Liver (tissue), 9 donors: ENCODE results near the gene OR2T29. TPM values are rescaled to one million over a fixed set of nuclear protein-coding genes. Genes with fewer than 3 reads are reported as not detected.

Experiments used
- DNase-seq: peaks from one replicate; pipeline ENCODE4 v3.0.0-alpha.2; 2017; ENCODE audit warnings: low spot score
- H3K27ac ChIP-seq, 2 donors: one replicate each; pipeline ENCODE4 v1.7.0; 2013; ENCODE audit warnings: inconsistent platforms in 2 of 2, low read length in 2 of 2, control low read depth in 1 of 2, low read depth in 1 of 2, mild to moderate bottlenecking in 1 of 2
- H3K27me3 ChIP-seq, 4 donors: one replicate each; pipeline versions ENCODE4 v1.6.1 to v1.7.0; 2013; ENCODE audit warnings: low read length in 3 of 4, inconsistent platforms in 1 of 4, mild to moderate bottlenecking in 1 of 4, moderate library complexity in 1 of 4; ENCODE audit not compliant: control insufficient read depth in 4 of 4, insufficient read depth in 4 of 4
- H3K36me3 ChIP-seq, 4 donors: one replicate each; pipeline versions ENCODE4 v1.6.1 to v1.7.0; 2013; ENCODE audit warnings: low read length in 3 of 4, mild to moderate bottlenecking in 3 of 4, low read depth in 1 of 4, moderate library complexity in 1 of 4; ENCODE audit not compliant: control insufficient read depth in 4 of 4, insufficient read depth in 3 of 4
- H3K4me1 ChIP-seq, 4 donors: one replicate each; pipeline versions ENCODE4 v1.6.1 to v1.7.0; 2013; ENCODE audit warnings: low read length in 3 of 4, mild to moderate bottlenecking in 3 of 4, moderate library complexity in 1 of 4; ENCODE audit not compliant: control insufficient read depth in 4 of 4, insufficient read depth in 4 of 4
- H3K4me3 ChIP-seq, 3 donors: one replicate each; pipeline versions ENCODE4 v1.6.1 to v1.7.0; 2013; ENCODE audit warnings: low read length in 3 of 3, control low read depth in 1 of 3, low read depth in 1 of 3, mild to moderate bottlenecking in 1 of 3
- H3K9ac ChIP-seq, 2 donors: one replicate each; pipeline ENCODE4 v1.7.0; 2013; ENCODE audit warnings: low read length in 2 of 2, mild to moderate bottlenecking in 2 of 2, moderate library complexity in 2 of 2, control low read depth in 1 of 2, low read depth in 1 of 2
- H3K9me3 ChIP-seq, 4 donors: one replicate each; pipeline versions ENCODE4 v1.6.1 to v1.7.0; 2013; ENCODE audit warnings: low read length in 3 of 4; ENCODE audit not compliant: control insufficient read depth in 4 of 4
- CTCF ChIP-seq: fragments of 150-350 bp; IDR thresholded peaks from 2 replicates; pipeline ENCODE4 v1.5.1; 2017; ENCODE audit warnings: improper control_type of control experiment, low read depth, low read length; ENCODE audit not compliant: missing input control
- EGR1 ChIP-seq, 2 donors: IDR thresholded peaks; 2 replicates each; pipeline ENCODE4 v1.6.1; 2016 to 2018; ENCODE audit warnings: antibody characterized with exemption in 2 of 2, low read depth in 2 of 2
- FOXA1 ChIP-seq: IDR thresholded peaks from 2 replicates; pipeline ENCODE4 v1.6.1; 2016; ENCODE audit warnings: antibody characterized with exemption
- FOXA2 ChIP-seq: IDR thresholded peaks from 2 replicates; pipeline ENCODE4 v1.6.1; 2016; ENCODE audit warnings: antibody characterized with exemption
- GABPA ChIP-seq, 2 donors: IDR thresholded peaks in 1 of 2; conservative IDR thresholded peaks in 1 of 2; 2 replicates each; pipeline ENCODE4 v1.6.1; 2016; ENCODE audit warnings: antibody characterized with exemption in 2 of 2, mild to moderate bottlenecking in 1 of 2, moderate library complexity in 1 of 2
- HNF4A ChIP-seq, 2 donors: conservative IDR thresholded peaks; 2 replicates each; pipeline ENCODE4 v1.6.1; 2016; ENCODE audit warnings: antibody characterized with exemption in 2 of 2, mild to moderate bottlenecking in 2 of 2
- HNF4G ChIP-seq: IDR thresholded peaks from 2 replicates; pipeline ENCODE4 v1.6.1; 2016; ENCODE audit warnings: antibody characterized with exemption
- JUND ChIP-seq, 2 donors: IDR thresholded peaks; 2 replicates each; pipeline ENCODE4 v1.6.1; 2016; ENCODE audit warnings: antibody characterized with exemption in 2 of 2
- NR2F2 ChIP-seq: IDR thresholded peaks from 2 replicates; pipeline ENCODE4 v1.6.1; 2016; ENCODE audit warnings: antibody characterized with exemption
- RAD21 ChIP-seq, 2 donors: IDR thresholded peaks; 2 replicates each; pipeline ENCODE4 v1.6.1; 2016; ENCODE audit warnings: antibody characterized with exemption in 2 of 2, mild to moderate bottlenecking in 2 of 2
- REST ChIP-seq: IDR thresholded peaks from 2 replicates; pipeline ENCODE4 v1.6.1; 2016; ENCODE audit warnings: antibody characterized with exemption, mild to moderate bottlenecking
- RXRA ChIP-seq, 2 donors: IDR thresholded peaks; 2 replicates each; pipeline ENCODE4 v1.6.1; 2017 to 2018; ENCODE audit warnings: antibody characterized with exemption in 2 of 2, mild to moderate bottlenecking in 1 of 2
- SP1 ChIP-seq: IDR thresholded peaks from 2 replicates; pipeline ENCODE4 v1.6.1; 2018; ENCODE audit warnings: antibody characterized with exemption, mild to moderate bottlenecking
- TAF1 ChIP-seq: conservative IDR thresholded peaks from 2 replicates; pipeline ENCODE4 v1.6.1; 2016; ENCODE audit warnings: antibody characterized with exemption, mild to moderate bottlenecking
- YY1 ChIP-seq: IDR thresholded peaks from 2 replicates; pipeline ENCODE4 v1.6.1; 2016; ENCODE audit warnings: antibody characterized with exemption, mild to moderate bottlenecking
- WGBS: extraction: QIAGEN DNeasy Blood & Tissue Kit; methylation state at CpG from one replicate; pipeline ENCODE4 v1.1.7; 2013; 5-methylcytosine and 5-hydroxymethylcytosine counted together
- polyA plus RNA-seq, 2 donors: library from polyadenylated mRNA; stranded (reverse) in 1 of 2; unstranded in 1 of 2; fragments of 200-250 nt in 1 of 2; fragments of >200 nt in 1 of 2; fragmentation: Nextera tagmentation in 1 of 2; extraction: Ambion mirVana in 1 of 2; gene quantifications; one replicate each; pipeline versions ENCODE4 v1.2.1 to v1.2.3, GENCODE V29; 2013 to 2015
- total RNA-seq, 2 donors: library from RNA; depleted of rRNA; stranded (reverse); fragments of >200 nt; gene quantifications; one replicate each; pipeline ENCODE4 v1.2.3, GENCODE V29; 2014
- TF ChIP-seq, protein P1 (sequence below): IDR thresholded peaks from 2 replicates; pipeline ENCODE4 v1.6.1; 2016; ENCODE audit warnings: antibody characterized with exemption
- TF ChIP-seq, protein P2 (sequence below): IDR thresholded peaks from 2 replicates; pipeline ENCODE4 v1.6.1; 2016; ENCODE audit warnings: antibody characterized with exemption
- TF ChIP-seq, protein P3 (sequence below): IDR thresholded peaks from 2 replicates; pipeline ENCODE4 v1.6.1; 2016; ENCODE audit warnings: antibody characterized with exemption
- donor health status: healthy.
- donor health status: healthy.
- donor health status: healthy.
- donor health status: healthy.
- donor health status: healthy.

OR2T29 gene
- total and polyA plus RNA-seq, 4 donors: not detected

DNA sequence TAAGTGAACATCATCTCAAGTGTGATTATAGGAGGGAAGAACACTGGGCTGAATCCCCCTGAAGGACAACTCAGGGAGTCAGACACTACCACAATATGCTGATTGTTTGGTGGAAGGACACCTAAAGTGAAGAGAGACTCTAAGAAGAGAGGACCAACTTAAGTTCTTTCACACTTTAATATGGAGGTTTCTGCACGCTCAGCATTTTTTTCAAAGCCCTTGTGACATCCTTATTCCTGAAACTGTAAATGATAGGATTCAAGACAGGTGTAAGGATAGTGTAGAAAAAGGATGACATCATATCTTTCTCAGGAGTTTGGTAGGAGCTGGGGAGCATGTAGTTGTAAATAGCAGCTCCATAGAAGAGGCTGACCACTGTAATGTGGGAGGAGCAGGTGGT is 30.1 kb upstream of the OR2T29 start:
- no peak overlapping the region for H3K27ac ChIP-seq
- no peak overlapping the region for H3K9ac ChIP-seq
- H3K4me1 ChIP-seq: no peaks in the 10 kb centered on the region
- peaks cover 0 to 5% (median 0%) of the 10 kb centered on the region in 4 donors for H3K27me3 ChIP-seq
- no peaks in the 10 kb centered on the region for H3K36me3 ChIP-seq
- TF ChIP-seq HNF4G: no peak
- TF ChIP-seq HNF4A (conservative IDR thresholded peaks at IDR 0.05): no peak
- no peak for TF ChIP-seq FOXA1
- no peak for TF ChIP-seq TAF1
- no peak for TF ChIP-seq REST
- TF ChIP-seq SP1: no peak
- TF ChIP-seq FOXA2: no peak
- TF ChIP-seq JUND (IDR thresholded peaks at IDR 0.05): no peak
- TF ChIP-seq, protein P1, sequence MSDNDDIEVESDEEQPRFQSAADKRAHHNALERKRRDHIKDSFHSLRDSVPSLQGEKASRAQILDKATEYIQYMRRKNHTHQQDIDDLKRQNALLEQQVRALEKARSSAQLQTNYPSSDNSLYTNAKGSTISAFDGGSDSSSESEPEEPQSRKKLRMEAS: no peak
- no peak for TF ChIP-seq RXRA (IDR thresholded peaks at IDR 0.05)
- TF ChIP-seq YY1: no peak
- TF ChIP-seq NR2F2: no peak
- TF ChIP-seq, protein P2, sequence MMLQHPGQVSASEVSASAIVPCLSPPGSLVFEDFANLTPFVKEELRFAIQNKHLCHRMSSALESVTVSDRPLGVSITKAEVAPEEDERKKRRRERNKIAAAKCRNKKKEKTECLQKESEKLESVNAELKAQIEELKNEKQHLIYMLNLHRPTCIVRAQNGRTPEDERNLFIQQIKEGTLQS: no peak
- TF ChIP-seq, protein P3, sequence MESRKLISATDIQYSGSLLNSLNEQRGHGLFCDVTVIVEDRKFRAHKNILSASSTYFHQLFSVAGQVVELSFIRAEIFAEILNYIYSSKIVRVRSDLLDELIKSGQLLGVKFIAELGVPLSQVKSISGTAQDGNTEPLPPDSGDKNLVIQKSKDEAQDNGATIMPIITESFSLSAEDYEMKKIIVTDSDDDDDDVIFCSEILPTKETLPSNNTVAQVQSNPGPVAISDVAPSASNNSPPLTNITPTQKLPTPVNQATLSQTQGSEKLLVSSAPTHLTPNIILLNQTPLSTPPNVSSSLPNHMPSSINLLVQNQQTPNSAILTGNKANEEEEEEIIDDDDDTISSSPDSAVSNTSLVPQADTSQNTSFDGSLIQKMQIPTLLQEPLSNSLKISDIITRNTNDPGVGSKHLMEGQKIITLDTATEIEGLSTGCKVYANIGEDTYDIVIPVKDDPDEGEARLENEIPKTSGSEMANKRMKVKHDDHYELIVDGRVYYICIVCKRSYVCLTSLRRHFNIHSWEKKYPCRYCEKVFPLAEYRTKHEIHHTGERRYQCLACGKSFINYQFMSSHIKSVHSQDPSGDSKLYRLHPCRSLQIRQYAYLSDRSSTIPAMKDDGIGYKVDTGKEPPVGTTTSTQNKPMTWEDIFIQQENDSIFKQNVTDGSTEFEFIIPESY: no peak
- TF ChIP-seq GABPA (IDR thresholded peaks at IDR 0.05 in 1 of 2, conservative IDR thresholded peaks at IDR 0.05 in 1 of 2): no peak
- no peak for TF ChIP-seq EGR1 (IDR thresholded peaks at IDR 0.05; ENCODE audit: low read depth in 2 of 2)
- TF ChIP-seq RAD21 (IDR thresholded peaks at IDR 0.05): no peak
- no peak for TF ChIP-seq CTCF
- WGBS: 60% methylated on average over 1 of the region's 1 CpG
- H3K4me3 ChIP-seq: no peak overlapping the region
- no peaks in the 10 kb centered on the region for H3K9me3 ChIP-seq
- DNase-seq: no peak
